Measurements from ENCODE around the gene KRTAP5-3. TPM values are rescaled to one million over a fixed set of nuclear protein-coding genes. Genes with fewer than 3 reads are reported as not detected.

Gene KRTAP5-3
- total and polyA plus RNA-seq, 2 of the 13 experiments (the other 11 are each of a cell fraction or from before 2014, with no cell fraction given), result not detected

DNA sequence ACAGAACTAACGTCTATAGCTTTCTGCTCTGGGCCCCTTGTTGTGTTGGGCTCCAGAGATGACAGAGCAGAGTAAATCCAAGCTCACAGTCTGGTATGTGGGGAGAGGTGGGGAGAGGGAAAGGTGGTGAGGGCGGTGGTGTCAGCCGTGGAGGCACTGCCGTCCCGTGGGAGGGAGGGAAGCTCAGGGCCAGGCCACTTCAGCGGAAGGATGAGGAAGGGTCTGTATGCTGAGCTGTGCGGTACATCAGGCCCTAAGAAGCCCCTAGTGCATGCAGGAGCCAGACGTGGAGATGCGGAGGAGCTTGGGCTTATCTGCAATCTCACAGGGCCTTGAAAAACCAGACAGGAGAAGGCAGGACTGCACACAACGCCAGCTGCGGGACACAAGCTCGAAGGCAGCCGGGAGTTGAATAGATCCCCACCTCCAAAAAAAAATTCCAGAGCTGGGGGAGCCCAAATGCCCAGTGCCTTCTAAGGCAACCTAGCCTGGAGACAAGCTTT lies 22.9 kb upstream of the KRTAP5-3 start:
- intact Hi-C loops (cut with micrococcal nuclease; ENCODE audit: unreplicated experiment), result no loop called here
- TF ChIP-seq, protein P1, sequence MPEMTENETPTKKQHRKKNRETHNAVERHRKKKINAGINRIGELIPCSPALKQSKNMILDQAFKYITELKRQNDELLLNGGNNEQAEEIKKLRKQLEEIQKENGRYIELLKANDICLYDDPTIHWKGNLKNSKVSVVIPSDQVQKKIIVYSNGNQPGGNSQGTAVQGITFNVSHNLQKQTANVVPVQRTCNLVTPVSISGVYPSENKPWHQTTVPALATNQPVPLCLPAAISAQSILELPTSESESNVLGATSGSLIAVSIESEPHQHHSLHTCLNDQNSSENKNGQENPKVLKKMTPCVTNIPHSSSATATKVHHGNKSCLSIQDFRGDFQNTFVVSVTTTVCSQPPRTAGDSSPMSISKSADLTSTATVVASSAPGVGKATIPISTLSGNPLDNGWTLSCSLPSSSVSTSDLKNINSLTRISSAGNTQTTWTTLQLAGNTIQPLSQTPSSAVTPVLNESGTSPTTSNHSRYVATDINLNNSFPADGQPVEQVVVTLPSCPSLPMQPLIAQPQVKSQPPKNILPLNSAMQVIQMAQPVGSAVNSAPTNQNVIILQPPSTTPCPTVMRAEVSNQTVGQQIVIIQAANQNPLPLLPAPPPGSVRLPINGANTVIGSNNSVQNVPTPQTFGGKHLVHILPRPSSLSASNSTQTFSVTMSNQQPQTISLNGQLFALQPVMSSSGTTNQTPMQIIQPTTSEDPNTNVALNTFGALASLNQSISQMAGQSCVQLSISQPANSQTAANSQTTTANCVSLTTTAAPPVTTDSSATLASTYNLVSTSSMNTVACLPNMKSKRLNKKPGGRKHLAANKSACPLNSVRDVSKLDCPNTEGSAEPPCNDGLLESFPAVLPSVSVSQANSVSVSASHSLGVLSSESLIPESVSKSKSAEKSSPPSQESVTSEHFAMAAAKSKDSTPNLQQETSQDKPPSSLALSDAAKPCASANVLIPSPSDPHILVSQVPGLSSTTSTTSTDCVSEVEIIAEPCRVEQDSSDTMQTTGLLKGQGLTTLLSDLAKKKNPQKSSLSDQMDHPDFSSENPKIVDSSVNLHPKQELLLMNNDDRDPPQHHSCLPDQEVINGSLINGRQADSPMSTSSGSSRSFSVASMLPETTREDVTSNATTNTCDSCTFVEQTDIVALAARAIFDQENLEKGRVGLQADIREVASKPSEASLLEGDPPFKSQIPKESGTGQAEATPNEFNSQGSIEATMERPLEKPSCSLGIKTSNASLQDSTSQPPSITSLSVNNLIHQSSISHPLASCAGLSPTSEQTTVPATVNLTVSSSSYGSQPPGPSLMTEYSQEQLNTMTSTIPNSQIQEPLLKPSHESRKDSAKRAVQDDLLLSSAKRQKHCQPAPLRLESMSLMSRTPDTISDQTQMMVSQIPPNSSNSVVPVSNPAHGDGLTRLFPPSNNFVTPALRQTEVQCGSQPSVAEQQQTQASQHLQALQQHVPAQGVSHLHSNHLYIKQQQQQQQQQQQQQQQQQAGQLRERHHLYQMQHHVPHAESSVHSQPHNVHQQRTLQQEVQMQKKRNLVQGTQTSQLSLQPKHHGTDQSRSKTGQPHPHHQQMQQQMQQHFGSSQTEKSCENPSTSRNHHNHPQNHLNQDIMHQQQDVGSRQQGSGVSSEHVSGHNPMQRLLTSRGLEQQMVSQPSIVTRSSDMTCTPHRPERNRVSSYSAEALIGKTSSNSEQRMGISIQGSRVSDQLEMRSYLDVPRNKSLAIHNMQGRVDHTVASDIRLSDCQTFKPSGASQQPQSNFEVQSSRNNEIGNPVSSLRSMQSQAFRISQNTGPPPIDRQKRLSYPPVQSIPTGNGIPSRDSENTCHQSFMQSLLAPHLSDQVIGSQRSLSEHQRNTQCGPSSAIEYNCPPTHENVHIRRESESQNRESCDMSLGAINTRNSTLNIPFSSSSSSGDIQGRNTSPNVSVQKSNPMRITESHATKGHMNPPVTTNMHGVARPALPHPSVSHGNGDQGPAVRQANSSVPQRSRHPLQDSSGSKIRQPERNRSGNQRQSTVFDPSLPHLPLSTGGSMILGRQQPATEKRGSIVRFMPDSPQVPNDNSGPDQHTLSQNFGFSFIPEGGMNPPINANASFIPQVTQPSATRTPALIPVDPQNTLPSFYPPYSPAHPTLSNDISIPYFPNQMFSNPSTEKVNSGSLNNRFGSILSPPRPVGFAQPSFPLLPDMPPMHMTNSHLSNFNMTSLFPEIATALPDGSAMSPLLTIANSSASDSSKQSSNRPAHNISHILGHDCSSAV (CRISPR knock-in tag; IDR thresholded peaks at IDR 0.05; ENCODE audit: borderline replicate concordance), result no peak
- TF ChIP-seq FOSL2 (CRISPR knock-in tag; IDR thresholded peaks at IDR 0.05), result no peak
- no peak for TF ChIP-seq TCF12 (IDR thresholded peaks at IDR 0.05)
- no peak for TF ChIP-seq TCF12 (CRISPR knock-in tag; IDR thresholded peaks at IDR 0.05)
- no peak for TF ChIP-seq NCOA5 (CRISPR knock-in tag; IDR thresholded peaks at IDR 0.05)
- no peak for TF ChIP-seq SNRNP70 (IDR thresholded peaks at IDR 0.05; ENCODE audit: low read depth, low read length)
- TF ChIP-seq U2AF1 (optimal IDR thresholded peaks at IDR 0.05; ENCODE audit: low read depth, low read length), result no peak
- TF ChIP-seq NR2C2 (CRISPR knock-in tag; IDR thresholded peaks at IDR 0.05; ENCODE audit: borderline replicate concordance), result no peak
- TF ChIP-seq KLF12 (CRISPR knock-in tag; IDR thresholded peaks at IDR 0.05; ENCODE audit: borderline replicate concordance), result no peak
- TF ChIP-seq STAG1 (CRISPR knock-in tag; IDR thresholded peaks at IDR 0.05), result no peak
- no peak for TF ChIP-seq RFX1 (IDR thresholded peaks at IDR 0.05)
- no peak for TF ChIP-seq GLI4 (CRISPR knock-in tag; IDR thresholded peaks at IDR 0.05; ENCODE audit: borderline replicate concordance)
- no peak for TF ChIP-seq ZNF747 (CRISPR knock-in tag; IDR thresholded peaks at IDR 0.05; ENCODE audit: borderline replicate concordance)
- TF ChIP-seq, protein P2, sequence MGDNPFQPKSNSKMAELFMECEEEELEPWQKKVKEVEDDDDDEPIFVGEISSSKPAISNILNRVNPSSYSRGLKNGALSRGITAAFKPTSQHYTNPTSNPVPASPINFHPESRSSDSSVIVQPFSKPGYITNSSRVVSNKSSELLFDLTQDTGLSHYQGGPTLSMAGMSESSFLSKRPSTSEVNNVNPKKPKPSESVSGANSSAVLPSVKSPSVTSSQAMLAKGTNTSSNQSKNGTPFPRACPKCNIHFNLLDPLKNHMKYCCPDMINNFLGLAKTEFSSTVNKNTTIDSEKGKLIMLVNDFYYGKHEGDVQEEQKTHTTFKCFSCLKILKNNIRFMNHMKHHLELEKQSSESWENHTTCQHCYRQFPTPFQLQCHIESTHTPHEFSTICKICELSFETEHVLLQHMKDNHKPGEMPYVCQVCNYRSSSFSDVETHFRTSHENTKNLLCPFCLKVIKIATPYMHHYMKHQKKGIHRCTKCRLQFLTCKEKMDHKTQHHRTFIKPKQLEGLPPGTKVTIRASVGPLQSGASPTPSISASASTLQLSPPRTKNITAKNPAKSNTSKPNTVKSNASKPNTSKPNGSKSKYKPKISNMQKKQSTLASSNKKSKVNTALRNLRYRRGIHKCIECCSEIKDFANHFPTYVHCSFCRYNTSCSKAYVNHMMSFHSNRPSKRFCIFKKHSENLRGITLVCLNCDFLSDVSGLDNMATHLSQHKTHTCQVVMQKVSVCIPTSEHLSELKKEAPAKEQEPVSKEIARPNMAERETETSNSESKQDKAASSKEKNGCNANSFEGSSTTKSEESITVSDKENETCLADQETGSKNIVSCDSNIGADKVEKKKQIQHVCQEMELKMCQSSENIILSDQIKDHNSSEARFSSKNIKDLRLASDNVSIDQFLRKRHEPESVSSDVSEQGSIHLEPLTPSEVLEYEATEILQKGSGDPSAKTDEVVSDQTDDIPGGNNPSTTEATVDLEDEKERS (CRISPR knock-in tag; IDR thresholded peaks at IDR 0.05), result no peak

More for the DNA sequence above, 22.9 kb upstream of the KRTAP5-3 start:
- in situ Hi-C loops (cut with HindIII; ENCODE audit: extremely low pct_ligation_motif_present, low pct_unique_long_range_greater_than_20kb), result no loop called here
- Histone ChIP-seq H3K36me3 (replicated peaks in 1 of 2; ENCODE audit: control insufficient read depth in 1 of 2, insufficient read depth in 2 of 2, low read length in 2 of 2) (no peaks in the 10 kb centered on the region), H3K4me1 (ENCODE audit: insufficient read depth, low read length) (no peaks in the 10 kb centered on the region), H3K4me2 (ENCODE audit: low read depth, low read length) (no peak overlapping the region), H2AFZ (ENCODE audit: low read length) (no peak overlapping the region), H3K27ac (ENCODE audit: extremely low read length, insufficient read depth, low read length) (no peak overlapping the region), H3K4me3 (replicated peaks in 1 of 3; ENCODE audit: insufficient read depth in 1 of 3, low read depth in 2 of 3, low read length in 3 of 3) (no peak overlapping the region), H4K20me1 (ENCODE audit: insufficient read depth, low read length) (no peaks in the 10 kb centered on the region), H3K9ac (ENCODE audit: insufficient read depth, low read depth, low read length) (no peak overlapping the region), H3K27me3 (ENCODE audit: control insufficient read depth in 1 of 2, insufficient read depth in 2 of 2, low read length in 2 of 2) (peaks cover 14 to 67% of the 10 kb centered on the region in 2 experiments), H3K9me3 (ENCODE audit: low read length) (no peaks in the 10 kb centered on the region), H3K79me2 (ENCODE audit: insufficient read depth, low read length) (no peaks in the 10 kb centered on the region)
- ChIA-PET POLR2A (no interaction called here), CTCF (ENCODE audit: low intra/inter-chr PET ratio, low total read pairs) (no interaction called here)
- no peak for ATAC-seq
- DNase-seq (ENCODE audit: low spot score), result no peak
- 24% methylated on average over 13 of the region's 13 CpGs for WGBS (ENCODE audit: low lambda C conversion rate)
- no TSS peak for BruUV-seq (replicated peaks)
- no peak for FAIRE-seq
